HEK293 (cell line): ENCODE data around the gene MNDA.

Source experiments
- CTCF ChIA-PET: fragments of 350-600 bp; formaldehyde crosslinking; extraction: SDS; loops from one replicate; lab custom pipeline; 2021; ENCODE audit warnings: antibody characterized with exemption; lab: Yijun Ruan, JAX
- POLR2A ChIA-PET: fragments of 300-600 bp; formaldehyde crosslinking; extraction: SDS; loops from one replicate; lab custom pipeline; 2020; ENCODE audit warnings: antibody characterized with exemption, inconsistent platforms; lab: Yijun Ruan, JAX
- H3K27ac ChIP-seq: fragments of 200-500 bp; sonication (Bioruptor generic); 2 replicates; pipeline ENCODE4 v1.5.1; 2014; ENCODE audit warnings: low read depth, low read length, control low read depth, inconsistent platforms; ENCODE audit errors: extremely low read depth
- H3K36me3 ChIP-seq, 2 experiments: fragments of 200-500 bp in 1 of 2; sonication (Bioruptor generic) in 1 of 2; 1 replicate in 1 of 2; 2 replicates in 1 of 2; pipeline ENCODE4 v1.5.1; 2014 to 2017; ENCODE audit warnings: inconsistent platforms in 2 of 2, low read length in 2 of 2; ENCODE audit not compliant: control insufficient read depth in 2 of 2, insufficient read depth in 1 of 2
- H3K4me1 ChIP-seq: fragments of 200-500 bp; sonication (Bioruptor generic); 2 replicates; pipeline ENCODE4 v1.5.1; 2014; ENCODE audit warnings: mild to moderate bottlenecking, low read length, inconsistent platforms; ENCODE audit not compliant: control insufficient read depth, insufficient read depth
- H3K4me3 ChIP-seq: 2 replicates; pipeline ENCODE4 v1.5.1; 2011; ENCODE audit warnings: low read depth, mild to moderate bottlenecking, control low read depth, low read length, moderate library complexity
- H3K9me3 ChIP-seq: fragments of 200-500 bp; sonication (Bioruptor generic); 2 replicates; pipeline ENCODE4 v1.5.1; 2014; ENCODE audit warnings: low read depth, low read length, inconsistent platforms; ENCODE audit not compliant: control insufficient read depth, insufficient read depth
- AEBP2 ChIP-seq: fragments of 450-650 bp; formaldehyde crosslinking; IDR thresholded peaks from 2 replicates; pipeline ENCODE4 v1.5.1; 2016; ENCODE audit warnings: missing biosample characterization, missing genetic modification characterization, borderline replicate concordance
- FEZF1 ChIP-seq: fragments of 450-650 bp; formaldehyde crosslinking; IDR thresholded peaks from 2 replicates; pipeline ENCODE4 v1.5.1; 2016; ENCODE audit warnings: missing biosample characterization, missing genetic modification characterization
- GLIS2 ChIP-seq: fragments of 450-650 bp; formaldehyde crosslinking; IDR thresholded peaks from 2 replicates; pipeline ENCODE4 v1.5.1; 2016; ENCODE audit warnings: missing biosample characterization, missing genetic modification characterization
- KLF10 ChIP-seq: fragments of 450-650 bp; IDR thresholded peaks from 2 replicates; pipeline ENCODE4 v1.5.1; 2018; ENCODE audit warnings: missing biosample characterization, mild to moderate bottlenecking, missing genetic modification characterization
- KLF9 ChIP-seq: fragments of 450-650 bp; formaldehyde crosslinking; IDR thresholded peaks from 2 replicates; pipeline ENCODE4 v1.5.1; 2016; ENCODE audit warnings: missing biosample characterization, missing genetic modification characterization, low read depth
- MEIS1 ChIP-seq: sonication (generic); formaldehyde crosslinking; IDR thresholded peaks from 2 replicates; pipeline ENCODE4 v1.8.1; 2022; ENCODE audit warnings: missing genetic modification reagents, mild to moderate bottlenecking, borderline replicate concordance
- PRDM4 ChIP-seq: fragments of 450-650 bp; formaldehyde crosslinking; IDR thresholded peaks from 2 replicates; pipeline ENCODE4 v1.5.1; 2017; ENCODE audit warnings: missing biosample characterization, missing genetic modification characterization
- REPIN1 ChIP-seq: fragments of 450-650 bp; formaldehyde crosslinking; IDR thresholded peaks from 2 replicates; pipeline ENCODE4 v1.5.1; 2017; ENCODE audit warnings: missing biosample characterization, missing genetic modification characterization, low read depth
- SP2 ChIP-seq: fragments of 450-650 bp; formaldehyde crosslinking; IDR thresholded peaks from 2 replicates; pipeline ENCODE4 v1.5.1; 2016; ENCODE audit warnings: missing biosample characterization, missing genetic modification characterization
- ZBTB21 ChIP-seq: fragments of 450-650 bp; formaldehyde crosslinking; IDR thresholded peaks from 2 replicates; pipeline ENCODE4 v1.5.1; 2017; ENCODE audit warnings: missing biosample characterization, missing genetic modification characterization
- ZBTB49 ChIP-seq: fragments of 450-650 bp; formaldehyde crosslinking; IDR thresholded peaks from 2 replicates; pipeline ENCODE4 v1.5.1; 2016; ENCODE audit warnings: missing biosample characterization, missing genetic modification characterization, low read depth
- ZBTB7A ChIP-seq: fragments of 450-650 bp; formaldehyde crosslinking; IDR thresholded peaks from 2 replicates; pipeline ENCODE4 v1.5.1; 2016; ENCODE audit warnings: low read depth, missing biosample characterization, missing genetic modification characterization
- ZNF10 ChIP-seq: fragments of 450-650 bp; formaldehyde crosslinking; IDR thresholded peaks from 2 replicates; pipeline ENCODE4 v1.5.1; 2017; ENCODE audit warnings: missing biosample characterization, missing genetic modification characterization
- ZNF16 ChIP-seq: fragments of 450-650 bp; formaldehyde crosslinking; IDR thresholded peaks from 2 replicates; pipeline ENCODE4 v1.5.1; 2016; ENCODE audit warnings: low read depth, missing biosample characterization, missing genetic modification characterization
- ZNF221 ChIP-seq: fragments of 450-650 bp; formaldehyde crosslinking; IDR thresholded peaks from 2 replicates; pipeline ENCODE4 v1.5.1; 2017; ENCODE audit warnings: missing biosample characterization, missing genetic modification characterization, borderline replicate concordance
- ZNF341 ChIP-seq: fragments of 450-650 bp; formaldehyde crosslinking; IDR thresholded peaks from 2 replicates; pipeline ENCODE4; 2016; ENCODE audit warnings: low read depth, missing biosample characterization, missing genetic modification characterization
- ZNF416 ChIP-seq: fragments of 450-650 bp; formaldehyde crosslinking; IDR thresholded peaks from 2 replicates; pipeline ENCODE4 v1.5.1; 2016; ENCODE audit warnings: missing biosample characterization, missing genetic modification characterization
- ZNF426 ChIP-seq: fragments of 450-650 bp; formaldehyde crosslinking; IDR thresholded peaks from 2 replicates; pipeline ENCODE4 v1.5.1; 2017; ENCODE audit warnings: missing biosample characterization, missing genetic modification characterization, mild to moderate bottlenecking, inconsistent platforms, moderate library complexity
- ZNF555 ChIP-seq: fragments of 450-650 bp; formaldehyde crosslinking; conservative IDR thresholded peaks from 2 replicates; pipeline ENCODE4 v1.5.1; 2017; ENCODE audit warnings: missing biosample characterization, mild to moderate bottlenecking, missing genetic modification characterization, inconsistent platforms
- ZNF585B ChIP-seq: fragments of 450-650 bp; formaldehyde crosslinking; IDR thresholded peaks from 2 replicates; pipeline ENCODE4 v1.5.1; 2016; ENCODE audit warnings: missing biosample characterization, missing genetic modification characterization
- ZNF623 ChIP-seq: fragments of 450-650 bp; formaldehyde crosslinking; IDR thresholded peaks from 2 replicates; pipeline ENCODE4 v1.5.1; 2016; ENCODE audit warnings: missing biosample characterization, missing genetic modification characterization
- ZNF704 ChIP-seq: fragments of 450-650 bp; formaldehyde crosslinking; IDR thresholded peaks from 2 replicates; pipeline ENCODE4 v1.5.1; 2016; ENCODE audit warnings: missing biosample characterization, missing genetic modification characterization
- ZNF837 ChIP-seq: fragments of 450-650 bp; formaldehyde crosslinking; IDR thresholded peaks from 2 replicates; pipeline ENCODE4 v1.5.1; 2016; ENCODE audit warnings: missing biosample characterization, missing genetic modification characterization
- ZSCAN23 ChIP-seq: fragments of 450-650 bp; formaldehyde crosslinking; IDR thresholded peaks from 2 replicates; pipeline ENCODE4 v1.5.1; 2016; ENCODE audit warnings: missing biosample characterization, missing genetic modification characterization

MNDA gene

GRCh38 chr1:158801396-158801795 lies 29.8 kb upstream of the MNDA start (continued):
- TF ChIP-seq ZSCAN23 (no peak), SP2 (tag by site-specific recombination) (no peak), ZBTB49 (tag by site-specific recombination) (no peak)

- H3K27ac ChIP-seq: no peak overlapping the region
- CTCF ChIA-PET: no interaction called here
- H3K4me3 ChIP-seq: no peak overlapping the region
- POLR2A ChIA-PET: no interaction called here
- H3K4me1 ChIP-seq: no peaks in the 10 kb centered on the region
- TF ChIP-seq ZNF837 (tag by site-specific recombination) (no peak), ZNF426 (tag by site-specific recombination) (no peak), FEZF1 (tag by site-specific recombination) (no peak), PRDM4 (tag by site-specific recombination) (no peak), ZNF623 (tag by site-specific recombination) (no peak), KLF10 (tag by site-specific recombination) (no peak), ZNF16 (no peak), GLIS2 (tag by site-specific recombination) (no peak)
- no peaks in the 10 kb centered on the region for H3K36me3 ChIP-seq
- no peaks in the 10 kb centered on the region for H3K9me3 ChIP-seq
Observed at GRCh38 chr1:158803678-158804077, 27.5 kb upstream of the MNDA start.

- TF ChIP-seq ZBTB7A (tag by site-specific recombination): no peak
- TF ChIP-seq ZNF416 (tag by site-specific recombination): no peak
- TF ChIP-seq ZNF10 (tag by site-specific recombination): no peak
- no peak for TF ChIP-seq ZNF555 (tag by site-specific recombination)
- TF ChIP-seq, all 188 proteins: peak for 0
- H3K4me1 ChIP-seq: no peaks in the 10 kb centered on the region
- no peak overlapping the region for H3K27ac ChIP-seq
- no peaks in the 10 kb centered on the region for H3K36me3 ChIP-seq
- no peaks in the 10 kb centered on the region for H3K9me3 ChIP-seq
- ChIA-PET POLR2A (interaction anchor here (0.7 kb wide), 1 partner anchor 625 kb away, joined by 3 read pairs; no protein-coding TSS in a partner anchor), CTCF (no interaction called here)
- no peak overlapping the region for H3K4me3 ChIP-seq
Observed at GRCh38 chr1:158806916-158807536, 24.1 kb upstream of the MNDA start.

GRCh38 chr1:158809256-158809655 lies 21.9 kb upstream of the MNDA start:
- ChIA-PET CTCF (no interaction called here), POLR2A (no interaction called here)
- H3K4me3 ChIP-seq: no peak overlapping the region
- no peaks in the 10 kb centered on the region for H3K36me3 ChIP-seq
- H3K9me3 ChIP-seq: no peaks in the 10 kb centered on the region
- H3K27ac ChIP-seq: no peak overlapping the region
- no peaks in the 10 kb centered on the region for H3K4me1 ChIP-seq
- TF ChIP-seq MEIS1 (no peak), ZNF341 (tag by site-specific recombination) (no peak), ZNF585B (tag by site-specific recombination) (no peak), ZBTB21 (no peak), ZNF704 (no peak), AEBP2 (tag by site-specific recombination) (no peak), REPIN1 (tag by site-specific recombination) (no peak), KLF9 (tag by site-specific recombination) (no peak), ZNF221 (tag by site-specific recombination) (no peak)
